ENCODE data around the gene RSRC1. TPM values are rescaled to one million over a fixed set of nuclear protein-coding genes. Genes with fewer than 3 reads are reported as not detected.

The RSRC1 gene
- total RNA-seq, 1 donor from 2014 or later, result 80.5 TPM

GRCh38 chr3:158233791-158234190, 123.9 kb downstream of the RSRC1 start:
- H3K9ac ChIP-seq, result no peak overlapping the region
- H3K9me3 ChIP-seq (ENCODE audit: low read depth), result no peaks in the 10 kb centered on the region
- no peak overlapping the region for H3K27ac ChIP-seq
- no peaks in the 10 kb centered on the region for H3K36me3 ChIP-seq
- Mint-ChIP-seq H3K27me3 (ENCODE audit: insufficient read depth, low read depth) (peaks cover 3% of the 10 kb centered on the region), H3K9me3 (peaks cover 2% of the 10 kb centered on the region), H3K4me3 (no peak overlapping the region), H3K27ac (no peak overlapping the region), H3K36me3 (peaks cover 10% of the 10 kb centered on the region), H3K4me1 (no peaks in the 10 kb centered on the region)
- no peak overlapping the region for H3K4me2 ChIP-seq
- TF ChIP-seq EZH2phosphoT487 (IDR thresholded peaks at IDR 0.05) (no peak), CTCF (IDR thresholded peaks at IDR 0.05) (no peak), EZH2 (IDR thresholded peaks at IDR 0.05) (no peak)
- no peak overlapping the region for H3K4me3 ChIP-seq
- H3K79me2 ChIP-seq (ENCODE audit: low read depth), result no peaks in the 10 kb centered on the region
- DNase-seq (ENCODE audit: low spot score), result no peak
- no peaks in the 10 kb centered on the region for H4K20me1 ChIP-seq (ENCODE audit: low read depth)
- H2AFZ ChIP-seq (replicated peaks), result no peak overlapping the region
- no peaks in the 10 kb centered on the region for H3K4me1 ChIP-seq
- no peaks in the 10 kb centered on the region for H3K27me3 ChIP-seq
- H3F3A ChIP-seq (ENCODE audit: low read depth), result peaks cover 7% of the 10 kb centered on the region

GRCh38 chr3:158244274-158244673, 134.4 kb downstream of the RSRC1 start:
- no peak for TF ChIP-seq CTCF (IDR thresholded peaks at IDR 0.05)
- TF ChIP-seq EZH2 (IDR thresholded peaks at IDR 0.05), result no peak
- H3K27ac ChIP-seq, result no peak overlapping the region
- no peak overlapping the region for H3K27ac Mint-ChIP-seq

GRCh38 chr3:158247288-158247687, 137.4 kb downstream of the RSRC1 start:
- Mint-ChIP-seq H3K4me1 (no peaks in the 10 kb centered on the region), H3K27ac (no peak overlapping the region), H3K9me3 (peaks cover 9% of the 10 kb centered on the region), H3K27me3 (ENCODE audit: insufficient read depth, low read depth) (peaks cover 2% of the 10 kb centered on the region), H3K4me3 (no peak overlapping the region), H3K36me3 (peaks cover under 1% of the 10 kb centered on the region)
- Histone ChIP-seq H4K20me1 (ENCODE audit: low read depth) (no peaks in the 10 kb centered on the region), H2AFZ (replicated peaks) (no peak overlapping the region), H3K36me3 (no peaks in the 10 kb centered on the region), H3K27me3 (no peaks in the 10 kb centered on the region), H3K79me2 (ENCODE audit: low read depth) (no peaks in the 10 kb centered on the region), H3K27ac (no peak overlapping the region), H3K4me3 (no peak overlapping the region), H3K4me1 (no peaks in the 10 kb centered on the region), H3K9ac (no peak overlapping the region), H3K9me3 (ENCODE audit: low read depth) (no peaks in the 10 kb centered on the region), H3K4me2 (no peak overlapping the region), H3F3A (ENCODE audit: low read depth) (no peaks in the 10 kb centered on the region)
- no peak for TF ChIP-seq CTCF (IDR thresholded peaks at IDR 0.05)
- no peak for TF ChIP-seq EZH2 (IDR thresholded peaks at IDR 0.05)
- no peak for TF ChIP-seq EZH2phosphoT487 (IDR thresholded peaks at IDR 0.05)
- no peak for DNase-seq (ENCODE audit: low spot score)

More at GRCh38 chr3:158244274-158244673, 134.4 kb downstream of the RSRC1 start:
- Histone ChIP-seq H3K9me3 (ENCODE audit: low read depth) (no peaks in the 10 kb centered on the region), H3K36me3 (no peaks in the 10 kb centered on the region), H4K20me1 (ENCODE audit: low read depth) (no peaks in the 10 kb centered on the region), H3K4me1 (no peaks in the 10 kb centered on the region), H3K9ac (no peak overlapping the region), H3K4me2 (no peak overlapping the region), H3K4me3 (no peak overlapping the region), H2AFZ (replicated peaks) (no peak overlapping the region), H3K79me2 (ENCODE audit: low read depth) (no peaks in the 10 kb centered on the region), H3F3A (ENCODE audit: low read depth) (no peaks in the 10 kb centered on the region), H3K27me3 (no peaks in the 10 kb centered on the region)
- DNase-seq (ENCODE audit: low spot score), result no peak
- peaks cover 9% of the 10 kb centered on the region for H3K9me3 Mint-ChIP-seq
- H3K4me1 Mint-ChIP-seq, result no peaks in the 10 kb centered on the region
- no peak overlapping the region for H3K4me3 Mint-ChIP-seq
- no peaks in the 10 kb centered on the region for H3K36me3 Mint-ChIP-seq
- peaks cover 2% of the 10 kb centered on the region for H3K27me3 Mint-ChIP-seq (ENCODE audit: insufficient read depth, low read depth)

Data from neural progenitor cell (in vitro differentiated cells).